NCI-H345 (cell line): ENCODE data around the gene PHF19.
A peak's percentile ranks its signal among the peaks of the same experiment; 100 is the strongest.

Experiments used
- DNase-seq: peaks from one replicate; lab custom pipeline; 2025; lab: John Stamatoyannopoulos, UW

Gene PHF19

GRCh38 chr9:120891884-120892747 lies 15.1 kb upstream of the PHF19 start:
- no peak for DNase-seq

- no peak for DNase-seq
These were observed 14.4 kb upstream of the PHF19 start for GRCh38 chr9:120891245-120891883.

- no peak for DNase-seq
These were observed 13.6 kb upstream of the PHF19 start for GRCh38 chr9:120890320-120891244.

- DNase-seq = peak; percentile 68
These were observed 12.8 kb upstream of the PHF19 start for GRCh38 chr9:120889606-120890271.

GRCh38 chr9:120888626-120889025 lies 11.6 kb upstream of the PHF19 start:
- no peak for DNase-seq

GRCh38 chr9:120886490-120886967 lies 9.5 kb upstream of the PHF19 start:
- no peak for DNase-seq

- DNase-seq = no peak
These were observed 9.0 kb upstream of the PHF19 start for GRCh38 chr9:120885958-120886357.

- DNase-seq = no peak
These were observed 8.5 kb upstream of the PHF19 start for GRCh38 chr9:120885457-120885856.

- no peak for DNase-seq
These were observed 6.6 kb upstream of the PHF19 start for GRCh38 chr9:120883608-120883996.

GRCh38 chr9:120882935-120883607 lies 6.1 kb upstream of the PHF19 start:
- DNase-seq = no peak

GRCh38 chr9:120879446-120879845 lies 2.5 kb upstream of the PHF19 start:
- DNase-seq = no peak

- no peak for DNase-seq
These were observed 1.5 kb upstream of the PHF19 start for GRCh38 chr9:120878188-120879130.

GRCh38 chr9:120877276-120878034 lies 467 bp upstream of the PHF19 start:
- DNase-seq = peak; percentile 80

- DNase-seq = peak; percentile 90
These were observed 790 bp downstream of the PHF19 start for GRCh38 chr9:120875954-120876841.

- no peak for DNase-seq
These were observed 1.4 kb downstream of the PHF19 start for GRCh38 chr9:120875643-120875953.

GRCh38 chr9:120875195-120875565 lies 1.8 kb downstream of the PHF19 start:
- no peak for DNase-seq

GRCh38 chr9:120874226-120875194 lies 2.5 kb downstream of the PHF19 start:
- DNase-seq = no peak
